HG02884 (cell line): ENCODE data around the gene PDZD8.

Experiments
- ATAC-seq: cut with Tn5 transposase; IDR thresholded peaks from one replicate; pipeline ENCODE4 v1.9.1; 2021; ENCODE audit warnings: mild to moderate bottlenecking, moderate library complexity; ENCODE audit not compliant: unreplicated experiment

PDZD8 gene

DNA sequence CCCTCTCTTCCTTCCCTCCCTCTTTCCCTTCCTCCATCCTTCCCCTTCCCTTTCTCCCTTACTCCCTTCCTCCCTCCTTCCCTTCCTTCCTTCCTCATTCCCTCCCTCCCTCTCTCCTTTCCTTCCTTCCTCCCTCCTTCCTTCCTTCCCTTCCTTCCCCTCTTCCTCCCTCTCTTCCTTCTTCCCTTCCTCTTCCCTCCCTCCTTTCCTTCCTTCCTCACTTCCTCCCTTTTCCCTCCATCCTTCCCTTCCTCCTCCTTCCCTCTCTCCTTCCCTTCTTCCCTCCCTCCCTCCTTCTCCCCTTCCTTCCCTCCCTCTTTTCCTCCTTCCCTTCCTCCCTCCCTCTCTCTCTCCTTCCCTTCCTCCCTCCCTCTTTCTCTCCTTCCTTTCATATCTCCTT is 147.0 kb downstream of the PDZD8 start:
- ATAC-seq = no peak
